Lower lobe of right lung (tissue), 2 donors: Measurements from ENCODE around the gene ENC1. TPM values are rescaled to one million over a fixed set of nuclear protein-coding genes. Genes with fewer than 3 reads are reported as not detected.

Source experiments
- ATAC-seq, 2 donors: fragments of 200-7000 bp; cut with Tn5 transposase; one replicate each; pipeline ENCODE4 v1.9.1; 2020 to 2022; ENCODE audit warnings: mild to moderate bottlenecking in 2 of 2, moderate library complexity in 2 of 2
- DNase-seq: peaks from one replicate; pipeline ENCODE4 v3.0.0-alpha.2; 2020
- H3K27ac ChIP-seq: fragments of 200-600 bp; one replicate; pipeline ENCODE4 v1.8.0; 2022
- H3K27me3 ChIP-seq: fragments of 200-600 bp; one replicate; pipeline ENCODE4 v1.8.0; 2022; ENCODE audit warnings: low read depth
- H3K36me3 ChIP-seq: fragments of 200-600 bp; one replicate; pipeline ENCODE4 v1.8.0; 2022; ENCODE audit warnings: mild to moderate bottlenecking
- H3K4me1 ChIP-seq: fragments of 200-600 bp; one replicate; pipeline ENCODE4 v1.8.0; 2022
- H3K4me3 ChIP-seq: fragments of 200-600 bp; one replicate; pipeline ENCODE4 v1.8.0; 2022; ENCODE audit warnings: mild to moderate bottlenecking
- H3K9me3 ChIP-seq: fragments of 200-600 bp; one replicate; pipeline ENCODE4 v1.8.0; 2022
- intact Hi-C: fragments of 100-400 bp; cut with DNase I; formaldehyde crosslinking; loops from one replicate; pipeline ENCODE4 v1.11.0; 2022
- total RNA-seq: library from RNA; stranded (reverse); fragmentation: NEBNext Ultra II Directional; extraction: Animal tissue kit (Norgen Biotek cat#: 25700); gene quantifications from one replicate; pipeline ENCODE4 v1.2.1, GENCODE V29; 2021
- TF ChIP-seq, protein P1 (sequence below): fragments of 200-600 bp; IDR thresholded peaks from one replicate; pipeline ENCODE4 v1.8.0; 2022; ENCODE audit warnings: antibody characterized with exemption, mild to moderate bottlenecking
- donor health status: DM: no; HTN: yes; CAD: no; lungs with severe emphysema.

The ENC1 gene
- total RNA-seq, 1 donor from 2014 or later, result 18.8 TPM

DNA sequence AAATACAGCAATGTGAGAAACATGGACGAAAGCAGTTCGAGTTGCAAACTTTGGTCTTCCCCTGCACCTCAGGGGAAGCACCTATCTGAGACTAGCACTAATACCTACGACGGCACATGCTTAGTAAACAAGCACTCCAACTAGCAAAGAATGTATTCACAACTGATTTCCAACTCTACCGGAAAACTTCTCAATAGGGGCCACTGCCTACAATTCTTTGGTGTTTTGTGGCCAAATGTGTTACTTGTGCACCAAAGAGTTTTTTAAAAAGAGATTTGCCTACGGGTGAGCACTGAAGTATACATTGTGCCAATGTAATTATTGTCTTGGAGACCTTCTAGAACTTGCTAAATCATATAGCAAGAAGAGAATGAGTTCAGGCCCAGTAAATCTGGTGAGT is 12.2 kb downstream of the ENC1 start:
- H3K4me3 ChIP-seq, result no peak overlapping the region
- intact Hi-C loops, result no loop called here
- ATAC-seq (no peak), DNase-seq (no peak)
- no peaks in the 10 kb centered on the region for H3K9me3 ChIP-seq
- peaks cover 40% of the 10 kb centered on the region for H3K4me1 ChIP-seq
- TF ChIP-seq, protein P1, sequence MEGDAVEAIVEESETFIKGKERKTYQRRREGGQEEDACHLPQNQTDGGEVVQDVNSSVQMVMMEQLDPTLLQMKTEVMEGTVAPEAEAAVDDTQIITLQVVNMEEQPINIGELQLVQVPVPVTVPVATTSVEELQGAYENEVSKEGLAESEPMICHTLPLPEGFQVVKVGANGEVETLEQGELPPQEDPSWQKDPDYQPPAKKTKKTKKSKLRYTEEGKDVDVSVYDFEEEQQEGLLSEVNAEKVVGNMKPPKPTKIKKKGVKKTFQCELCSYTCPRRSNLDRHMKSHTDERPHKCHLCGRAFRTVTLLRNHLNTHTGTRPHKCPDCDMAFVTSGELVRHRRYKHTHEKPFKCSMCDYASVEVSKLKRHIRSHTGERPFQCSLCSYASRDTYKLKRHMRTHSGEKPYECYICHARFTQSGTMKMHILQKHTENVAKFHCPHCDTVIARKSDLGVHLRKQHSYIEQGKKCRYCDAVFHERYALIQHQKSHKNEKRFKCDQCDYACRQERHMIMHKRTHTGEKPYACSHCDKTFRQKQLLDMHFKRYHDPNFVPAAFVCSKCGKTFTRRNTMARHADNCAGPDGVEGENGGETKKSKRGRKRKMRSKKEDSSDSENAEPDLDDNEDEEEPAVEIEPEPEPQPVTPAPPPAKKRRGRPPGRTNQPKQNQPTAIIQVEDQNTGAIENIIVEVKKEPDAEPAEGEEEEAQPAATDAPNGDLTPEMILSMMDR, result no peak
- H3K27ac ChIP-seq, result no peak overlapping the region
- H3K36me3 ChIP-seq, result peaks cover 37% of the 10 kb centered on the region
- no peaks in the 10 kb centered on the region for H3K27me3 ChIP-seq

DNA sequence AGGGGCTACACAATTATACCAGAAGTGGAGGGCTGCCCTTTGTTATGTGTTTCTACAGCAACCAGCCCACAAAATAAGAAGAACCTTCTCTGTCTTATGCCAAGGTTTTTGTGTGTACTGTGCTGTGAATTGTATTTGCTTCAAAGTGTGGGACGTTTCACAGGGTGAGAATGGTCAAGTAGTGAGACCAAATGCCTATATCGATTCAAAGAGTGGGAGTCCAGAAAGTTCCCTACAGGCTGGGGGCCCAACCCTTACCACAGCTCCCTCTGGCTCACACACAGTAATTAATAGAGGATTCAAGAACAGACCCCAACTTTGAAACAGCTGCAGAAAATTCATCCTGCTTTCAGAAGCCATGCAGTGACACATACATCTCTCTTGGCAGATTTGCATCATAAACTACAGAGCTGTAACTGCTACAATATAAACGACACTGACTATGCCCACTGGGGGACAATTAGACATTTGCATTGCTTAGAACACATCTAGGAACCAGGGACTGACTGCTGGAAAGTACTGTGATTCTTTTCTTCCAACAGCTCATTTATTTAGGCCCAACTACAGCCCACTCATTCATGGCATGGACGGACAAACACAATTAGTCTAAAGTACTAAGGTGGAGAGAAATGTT is 12.8 kb downstream of the ENC1 start:
- Histone ChIP-seq H3K27me3 (no peaks in the 10 kb centered on the region), H3K27ac (no peak overlapping the region), H3K9me3 (no peaks in the 10 kb centered on the region), H3K36me3 (peaks cover 31% of the 10 kb centered on the region), H3K4me1 (peaks cover 34% of the 10 kb centered on the region), H3K4me3 (no peak overlapping the region)
- intact Hi-C loops, result no loop called here
- no peak for DNase-seq
- TF ChIP-seq, protein P1, result no peak
- ATAC-seq, result no peak

DNA sequence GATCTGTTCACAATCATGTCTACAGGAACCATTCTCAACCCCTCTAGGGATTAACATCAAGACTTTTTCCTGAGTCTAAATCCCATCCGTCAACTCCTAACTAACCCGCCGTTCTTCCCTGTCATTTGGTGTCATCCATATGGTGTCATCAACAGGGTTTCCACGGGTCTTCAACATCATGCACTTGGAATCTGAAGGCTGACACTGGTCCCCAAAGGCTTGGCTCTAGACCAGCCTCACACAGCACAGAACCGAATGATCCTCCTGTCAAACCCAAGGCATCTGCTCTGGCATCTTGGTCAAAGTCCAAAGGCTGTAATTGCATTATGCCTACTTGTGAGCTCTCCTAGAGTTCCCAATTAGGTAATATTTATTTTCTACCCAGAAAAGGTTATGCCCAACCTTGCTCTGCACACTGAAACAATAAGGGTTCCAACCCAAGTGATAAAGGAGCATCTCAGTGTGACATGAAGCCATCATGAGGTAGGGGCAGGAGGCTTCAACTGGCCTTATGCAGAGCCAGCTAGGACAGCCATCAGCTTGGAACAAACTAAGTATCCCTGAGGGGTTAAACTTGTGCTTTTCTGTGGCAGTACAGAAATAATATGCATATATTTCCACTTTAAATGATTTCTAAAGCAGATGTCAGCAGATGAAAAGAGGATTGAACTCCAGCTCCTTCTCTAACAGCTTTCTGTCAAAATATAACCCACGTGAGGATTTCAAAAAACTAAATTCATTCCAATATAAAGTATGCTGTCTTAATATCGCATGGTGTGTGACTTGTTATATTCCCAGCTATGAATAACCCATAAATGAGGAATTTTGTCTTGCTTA is 13.9 kb downstream of the ENC1 start:
- TF ChIP-seq, protein P1, result no peak
- Histone ChIP-seq H3K9me3 (no peaks in the 10 kb centered on the region), H3K4me3 (no peak overlapping the region), H3K36me3 (peaks cover 28% of the 10 kb centered on the region), H3K4me1 (peaks cover 22% of the 10 kb centered on the region), H3K27me3 (no peaks in the 10 kb centered on the region), H3K27ac (no peak overlapping the region)
- no peak for DNase-seq
- ATAC-seq, result no peak
- intact Hi-C loops, result no loop called here

DNA sequence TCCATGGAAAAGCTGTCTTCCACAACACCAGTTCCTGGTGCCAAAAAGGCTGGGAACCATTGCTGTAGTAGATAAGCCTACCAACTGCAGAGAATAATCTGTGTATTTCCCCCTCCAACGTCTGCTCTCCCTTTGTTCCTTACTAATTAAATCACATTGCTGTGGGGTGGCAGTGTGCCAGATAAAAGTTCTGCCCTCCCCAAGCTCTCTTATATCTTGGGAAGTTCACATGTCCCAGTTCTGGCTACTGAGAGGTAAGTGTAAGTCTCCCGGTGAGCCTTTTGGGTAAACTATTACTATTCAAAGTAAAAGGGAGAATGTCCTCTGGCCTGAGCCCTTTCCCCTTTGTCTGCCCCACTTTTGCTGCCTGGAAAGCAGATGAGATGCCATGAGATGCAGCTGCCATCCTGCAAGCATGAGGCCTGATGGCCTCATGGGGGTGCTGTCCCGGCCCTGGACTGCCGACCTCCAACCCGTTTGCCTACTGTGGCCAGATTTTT is 14.7 kb downstream of the ENC1 start:
- DNase-seq, result no peak
- H3K4me1 ChIP-seq, result peaks cover 14% of the 10 kb centered on the region
- H3K9me3 ChIP-seq, result no peaks in the 10 kb centered on the region
- H3K27ac ChIP-seq, result no peak overlapping the region
- H3K27me3 ChIP-seq, result peaks cover 5% of the 10 kb centered on the region
- H3K4me3 ChIP-seq, result no peak overlapping the region
- TF ChIP-seq, protein P1, result no peak
- ATAC-seq, result no peak
- intact Hi-C loops, result no loop called here
- peaks cover 28% of the 10 kb centered on the region for H3K36me3 ChIP-seq

DNA sequence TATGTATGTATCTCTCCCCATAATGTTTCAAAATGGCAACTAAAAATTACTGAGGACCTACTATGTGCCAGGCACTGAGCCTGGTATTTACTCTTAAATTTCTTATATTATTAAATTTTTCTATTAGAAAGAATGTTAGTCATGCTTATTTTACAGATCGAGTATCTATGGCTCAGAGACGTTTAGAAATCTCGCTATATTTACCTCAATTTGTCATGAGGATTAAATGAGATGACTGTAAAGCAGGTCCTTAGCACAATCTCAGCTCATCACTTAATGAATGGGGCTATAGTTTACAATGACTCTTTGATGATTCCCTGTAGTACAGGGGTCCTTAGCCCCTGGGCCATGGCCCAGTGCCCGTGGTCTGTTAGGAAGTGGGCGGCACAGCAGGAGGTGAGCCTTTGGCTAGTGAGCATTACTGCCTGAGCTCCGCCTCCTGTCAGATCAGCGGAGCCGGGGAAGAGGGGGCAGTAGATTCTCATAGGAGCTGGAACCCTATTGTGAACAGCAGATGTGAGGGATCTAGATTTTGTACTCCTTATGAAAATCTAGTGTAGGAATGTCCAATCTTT is 15.5 kb downstream of the ENC1 start:
- no peak overlapping the region for H3K4me3 ChIP-seq
- DNase-seq, result no peak
- ATAC-seq, result no peak
- H3K36me3 ChIP-seq, result peaks cover 20% of the 10 kb centered on the region
- no peak overlapping the region for H3K27ac ChIP-seq
- peaks cover 6% of the 10 kb centered on the region for H3K4me1 ChIP-seq
- intact Hi-C loops, result no loop called here
- TF ChIP-seq, protein P1, result no peak
- peaks cover 5% of the 10 kb centered on the region for H3K27me3 ChIP-seq
- no peaks in the 10 kb centered on the region for H3K9me3 ChIP-seq
